Stimulated activated CD4-positive, alpha-beta T cell treated with anti-CD3 and anti-CD28 coated beads, Interleukin-15, amount 100 ng/mL, for 48 hours (primary cell): ENCODE measurements around the gene SRD5A1.
"Not testable (repeated sequence)": the region's sequence is repeated elsewhere in the genome, so short reads cannot be mapped to it uniquely, and the experiment has no call there.

Experiments
- DNase-seq, 2 donors: peaks; one replicate each; pipeline ENCODE4 v3.0.0-alpha.2; 2020; ENCODE audit warnings: low read depth in 2 of 2

SRD5A1 gene

GRCh38 chr5:6644794-6645241 lies 11.6 kb downstream of the SRD5A1 start:
- no peak for DNase-seq

- not testable (repeated sequence) for DNase-seq
These were observed 12.5 kb downstream of the SRD5A1 start for GRCh38 chr5:6645571-6646362.

- no peak for DNase-seq
These were observed 15.9 kb downstream of the SRD5A1 start for GRCh38 chr5:6649186-6649585.

- DNase-seq = no peak
These were observed 16.4 kb downstream of the SRD5A1 start for GRCh38 chr5:6649681-6650080.

GRCh38 chr5:6652025-6652424 lies 18.8 kb downstream of the SRD5A1 start:
- no peak for DNase-seq

- no peak for DNase-seq
These were observed 22.2 kb downstream of the SRD5A1 start for GRCh38 chr5:6655432-6655831.

- DNase-seq = no peak
These were observed 23.4 kb downstream of the SRD5A1 start for GRCh38 chr5:6656680-6657079.

- DNase-seq = no peak
These were observed 26.9 kb downstream of the SRD5A1 start for GRCh38 chr5:6659941-6660684.

GRCh38 chr5:6660688-6661087 lies 27.4 kb downstream of the SRD5A1 start:
- no peak for DNase-seq

GRCh38 chr5:6666762-6667161 lies 33.5 kb downstream of the SRD5A1 start:
- DNase-seq = no peak

GRCh38 chr5:6667648-6668047 lies 34.4 kb downstream of the SRD5A1 start:
- DNase-seq = no peak

GRCh38 chr5:6668717-6669116 lies 35.5 kb downstream of the SRD5A1 start:
- not testable (repeated sequence) for DNase-seq

- DNase-seq = no peak
These were observed 39.8 kb downstream of the SRD5A1 start for GRCh38 chr5:6673031-6673430.

- no peak for DNase-seq
These were observed 40.7 kb downstream of the SRD5A1 start for GRCh38 chr5:6673963-6674362.

GRCh38 chr5:6674421-6674820 lies 41.2 kb downstream of the SRD5A1 start:
- DNase-seq = no peak

- DNase-seq = no peak
These were observed 41.6 kb downstream of the SRD5A1 start for GRCh38 chr5:6674886-6675285.

- no peak for DNase-seq
These were observed 42.7 kb downstream of the SRD5A1 start for GRCh38 chr5:6675784-6676491.

- no peak for DNase-seq
These were observed 43.5 kb downstream of the SRD5A1 start for GRCh38 chr5:6676702-6677101.

GRCh38 chr5:6678385-6678784 lies 45.1 kb downstream of the SRD5A1 start:
- DNase-seq = no peak

- DNase-seq = no peak
These were observed 47.7 kb downstream of the SRD5A1 start for GRCh38 chr5:6680922-6681321.

- DNase-seq = no peak
These were observed 48.4 kb downstream of the SRD5A1 start for GRCh38 chr5:6681682-6682081.

GRCh38 chr5:6682239-6682638 lies 49.0 kb downstream of the SRD5A1 start:
- no peak for DNase-seq
